Stomach (tissue), 9 donors: Measurements from ENCODE around the gene HSCB. TPM values are rescaled to one million over a fixed set of nuclear protein-coding genes. Genes with fewer than 3 reads are reported as not detected.
A peak's percentile ranks its signal among the peaks of the same experiment; 100 is the strongest.
"Not testable (repeated sequence)": the region's sequence is repeated elsewhere in the genome, so short reads cannot be mapped to it uniquely, and the experiment has no call there.

Source experiments
- DNase-seq, 2 donors: peaks; one replicate each; pipeline versions ENCODE4 v3.0.0 to v3.0.0-alpha.2; 2013 to 2019
- H3K27ac ChIP-seq, 5 donors: fragments of 200-600 bp in 4 of 5; sonication (generic) in 4 of 5; one replicate each; pipeline ENCODE4 v1.5.1; 2013 to 2019; ENCODE audit warnings: mild to moderate bottlenecking in 1 of 5, moderate library complexity in 1 of 5
- H3K27me3 ChIP-seq, 3 donors: fragments of 200-600 bp; sonication (generic); one replicate each; pipeline ENCODE4 v1.5.1; 2017 to 2019; ENCODE audit warnings: mixed run types in 1 of 3
- H3K36me3 ChIP-seq, 4 donors: fragments of 200-600 bp; sonication (generic); 1 replicate in 3 of 4; 2 replicates in 1 of 4; pipeline ENCODE4 v1.5.1; 2016 to 2019
- H3K4me1 ChIP-seq, 4 donors: fragments of 200-600 bp; sonication (generic); one replicate each; pipeline ENCODE4 v1.5.1; 2016 to 2019
- H3K4me3 ChIP-seq, 4 donors: fragments of 200-600 bp; sonication (generic) in 3 of 4; one replicate each; pipeline ENCODE4 v1.5.1; 2016 to 2019; ENCODE audit warnings: mild to moderate bottlenecking in 1 of 4
- H3K9me3 ChIP-seq, 4 donors: fragments of 200-600 bp; sonication (generic); one replicate each; pipeline ENCODE4 v1.5.1; 2016 to 2019
- EP300 ChIP-seq: sonication (generic); formaldehyde crosslinking; IDR thresholded peaks from one replicate; pipeline ENCODE4 v1.6.1; 2017; ENCODE audit warnings: antibody characterized with exemption
- POLR2A ChIP-seq, 4 donors: fragments of 450-650 bp; IDR thresholded peaks; one replicate each; pipeline ENCODE4 v1.6.1; 2016; ENCODE audit warnings: antibody characterized with exemption in 4 of 4, control low read depth in 2 of 4, mild to moderate bottlenecking in 1 of 4, moderate library complexity in 1 of 4
- POLR2AphosphoS5 ChIP-seq, 3 donors: sonication (generic); formaldehyde crosslinking; IDR thresholded peaks; one replicate each; pipeline ENCODE4 v1.6.1; 2016; ENCODE audit warnings: antibody characterized with exemption in 3 of 3
- WGBS, 5 donors: extraction: QIAGEN DNeasy Blood & Tissue Kit in 3 of 5; methylation state at CpG; one replicate each; pipeline versions ENCODE4 v1.1.5 to v1.1.7; 2013 to 2018; 5-methylcytosine and 5-hydroxymethylcytosine counted together
- intact Hi-C: fragments of 100-400 bp; cut with DNase I; formaldehyde crosslinking; loops from one replicate; pipeline ENCODE4 v1.15.1; 2023; ENCODE audit warnings: low total_unique reads
- polyA plus RNA-seq, 3 donors: library from polyadenylated mRNA; stranded (reverse); fragments of 200-250 nt; gene quantifications; one replicate each; pipeline ENCODE4 v1.2.3, GENCODE V29; 2013
- total RNA-seq, 5 donors: library from RNA; depleted of rRNA; stranded (reverse); fragments of >200 nt; gene quantifications; one replicate each; pipeline versions ENCODE4 v1.1.0 to v1.2.3, GENCODE V29; 2014 to 2016
- TF ChIP-seq, protein P1 (sequence below), 7 experiments: fragments of 450-650 bp in 4 of 7; fragments of 200-600 bp in 3 of 7; sonication (generic) in 3 of 7; IDR thresholded peaks; one replicate each; pipeline ENCODE4 v1.5.1; 2016 to 2019; ENCODE audit warnings: antibody characterized with exemption in 7 of 7, control low read depth in 2 of 7, mild to moderate bottlenecking in 1 of 7
- donor health status: healthy with polysubstance abuse.
- donor health status: Bipolar disorder and iron deficiency.
- donor health status: healthy.

Gene HSCB
- total and polyA plus RNA-seq, 8 donors: 4.0 to 39.7 (median 26.0) TPM; not detected in 1

DNA sequence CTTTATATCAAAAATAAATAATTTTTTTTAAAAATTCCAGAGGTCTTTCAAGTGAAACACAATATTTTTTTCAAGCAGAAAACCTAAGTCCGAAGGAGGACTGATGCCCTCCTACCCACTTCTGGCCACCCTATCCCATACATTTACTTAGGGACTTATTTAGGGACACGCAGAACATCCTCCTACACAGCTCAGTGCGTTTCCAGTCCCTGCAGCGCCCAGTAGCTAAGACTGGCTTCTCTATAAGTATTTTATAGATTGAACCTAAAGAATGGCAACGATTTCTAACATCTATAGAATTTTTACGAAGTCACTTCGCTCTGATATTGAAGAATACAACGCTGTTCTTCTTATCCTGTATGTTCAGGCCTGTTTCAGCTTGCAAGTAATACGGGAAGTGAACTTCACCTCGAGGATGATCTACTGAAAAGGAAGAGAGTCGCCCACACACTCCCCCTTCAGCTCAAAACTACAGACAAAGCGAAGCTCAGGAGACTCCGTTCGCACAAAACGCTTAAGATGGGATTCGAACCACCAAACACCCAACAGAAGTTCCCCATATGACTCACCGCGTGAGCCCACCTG is 547 bp upstream of the HSCB start:
- Histone ChIP-seq H3K27me3 (no peaks in the 10 kb centered on the region), H3K4me3 (peak overlapping the region; percentile 90 to 99 (median 94)), H3K9me3 (no peaks in the 10 kb centered on the region), H3K27ac (peak overlapping the region; percentile 17 to 100 (median 99)), H3K4me1 (peaks cover 5 to 38% (median 27%) of the 10 kb centered on the region in 4 donors), H3K36me3 (peaks cover 23 to 29% (median 27%) of the 10 kb centered on the region in 4 donors)
- no peak for DNase-seq
- TF ChIP-seq EP300 (no peak), POLR2AphosphoS5 (IDR thresholded peaks at IDR 0.05) (no peak)
- TF ChIP-seq, protein P1, sequence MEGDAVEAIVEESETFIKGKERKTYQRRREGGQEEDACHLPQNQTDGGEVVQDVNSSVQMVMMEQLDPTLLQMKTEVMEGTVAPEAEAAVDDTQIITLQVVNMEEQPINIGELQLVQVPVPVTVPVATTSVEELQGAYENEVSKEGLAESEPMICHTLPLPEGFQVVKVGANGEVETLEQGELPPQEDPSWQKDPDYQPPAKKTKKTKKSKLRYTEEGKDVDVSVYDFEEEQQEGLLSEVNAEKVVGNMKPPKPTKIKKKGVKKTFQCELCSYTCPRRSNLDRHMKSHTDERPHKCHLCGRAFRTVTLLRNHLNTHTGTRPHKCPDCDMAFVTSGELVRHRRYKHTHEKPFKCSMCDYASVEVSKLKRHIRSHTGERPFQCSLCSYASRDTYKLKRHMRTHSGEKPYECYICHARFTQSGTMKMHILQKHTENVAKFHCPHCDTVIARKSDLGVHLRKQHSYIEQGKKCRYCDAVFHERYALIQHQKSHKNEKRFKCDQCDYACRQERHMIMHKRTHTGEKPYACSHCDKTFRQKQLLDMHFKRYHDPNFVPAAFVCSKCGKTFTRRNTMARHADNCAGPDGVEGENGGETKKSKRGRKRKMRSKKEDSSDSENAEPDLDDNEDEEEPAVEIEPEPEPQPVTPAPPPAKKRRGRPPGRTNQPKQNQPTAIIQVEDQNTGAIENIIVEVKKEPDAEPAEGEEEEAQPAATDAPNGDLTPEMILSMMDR (IDR thresholded peaks at IDR 0.05): no peak
- 4 to 7% (median 6%) methylated on average over 18 of the region's 18 CpGs for WGBS, 5 donors
- intact Hi-C loops: no loop called here

DNA sequence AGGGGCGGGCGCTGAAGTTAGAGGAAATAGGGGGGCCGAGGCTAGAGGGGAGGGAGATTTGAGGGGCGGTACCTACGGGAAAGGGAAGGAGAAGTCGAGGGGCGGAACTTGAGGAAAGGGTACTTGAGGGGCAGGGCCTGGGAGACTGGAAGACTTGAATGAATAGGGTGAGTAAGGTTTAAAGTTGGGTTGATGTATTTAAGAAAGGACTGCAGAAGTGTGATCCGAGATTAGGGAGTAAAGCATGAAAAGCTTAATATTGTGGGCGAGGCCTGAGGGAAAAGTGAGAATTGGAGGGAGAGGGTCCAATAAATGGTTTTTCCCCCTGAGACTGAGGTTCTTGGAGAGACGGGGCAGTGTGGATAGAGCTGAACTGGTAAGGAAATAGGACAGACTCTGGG is 723 bp downstream of the HSCB start:
- no peak for TF ChIP-seq POLR2AphosphoS5 (IDR thresholded peaks at IDR 0.05)
- TF ChIP-seq, protein P1 (IDR thresholded peaks at IDR 0.05): no peak
- no peak for TF ChIP-seq EP300
- 0 to 3% (median 2%) methylated on average over 10 of the region's 10 CpGs for WGBS, 5 donors
- no peak for DNase-seq
- intact Hi-C loops: no loop called here
- Histone ChIP-seq H3K27ac (peak overlapping the region; percentile 95 to 100 (median 99)), H3K27me3 (no peaks in the 10 kb centered on the region), H3K4me3 (peak overlapping the region; percentile 90 to 99 (median 94)), H3K9me3 (no peaks in the 10 kb centered on the region), H3K4me1 (peaks cover 5 to 33% (median 27%) of the 10 kb centered on the region in 4 donors), H3K36me3 (peaks cover 36 to 42% (median 40%) of the 10 kb centered on the region in 4 donors)

DNA sequence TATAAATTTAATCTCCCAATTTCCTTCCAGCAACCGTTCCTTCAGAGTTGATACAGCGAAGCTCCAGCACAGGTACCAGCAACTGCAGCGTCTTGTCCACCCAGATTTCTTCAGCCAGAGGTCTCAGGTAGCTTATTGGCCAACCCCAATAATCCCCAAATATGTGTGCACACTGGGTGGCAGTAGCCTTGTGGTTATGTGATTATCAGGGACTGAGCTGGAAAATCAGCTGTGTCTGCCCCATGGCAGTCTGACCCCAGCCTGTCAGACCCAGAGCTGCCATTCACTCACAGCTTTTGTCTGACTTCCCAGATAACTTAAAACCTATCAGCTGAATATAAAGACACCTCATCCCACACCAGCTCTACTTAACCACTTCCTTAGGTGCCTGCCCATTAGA is 2.0 kb downstream of the HSCB start:
- H3K4me3 ChIP-seq: no peak overlapping the region
- no peaks in the 10 kb centered on the region for H3K9me3 ChIP-seq
- no peak overlapping the region for H3K27ac ChIP-seq
- peaks cover 5 to 25% (median 21%) of the 10 kb centered on the region in 4 donors for H3K4me1 ChIP-seq
- 81 to 91% (median 87%) methylated on average over 3 of the region's 3 CpGs for WGBS, 5 donors
- peaks cover 48 to 55% (median 52%) of the 10 kb centered on the region in 4 donors for H3K36me3 ChIP-seq
- no peak for DNase-seq
- H3K27me3 ChIP-seq: no peaks in the 10 kb centered on the region
- intact Hi-C loops: no loop called here
- TF ChIP-seq, protein P1 (IDR thresholded peaks at IDR 0.05): no peak
- no peak for TF ChIP-seq EP300
- TF ChIP-seq POLR2A (IDR thresholded peaks at IDR 0.05): no peak
- TF ChIP-seq POLR2AphosphoS5 (IDR thresholded peaks at IDR 0.05): no peak

DNA sequence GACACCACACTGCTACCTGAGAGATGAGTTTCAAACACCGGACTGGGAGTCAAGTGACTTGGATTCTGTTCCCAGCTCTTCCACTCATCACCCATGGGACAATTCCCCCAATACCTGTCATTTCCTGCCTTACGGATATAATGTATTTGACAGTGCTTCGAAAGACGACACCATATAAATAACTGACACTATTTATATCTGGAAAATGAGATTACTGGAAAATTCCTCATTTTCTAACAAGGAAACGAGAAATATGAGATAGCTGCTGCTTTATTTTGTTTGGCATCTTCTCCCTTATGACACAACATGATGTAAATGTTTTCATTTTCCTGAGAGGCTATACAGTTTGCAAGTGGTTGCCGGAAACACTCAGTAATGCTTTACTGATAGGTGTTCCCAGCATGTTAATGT is 8.6 kb downstream of the HSCB start:
- no peak for TF ChIP-seq POLR2AphosphoS5 (IDR thresholded peaks at IDR 0.05)
- TF ChIP-seq, protein P1 (IDR thresholded peaks at IDR 0.05): no peak
- no peak for TF ChIP-seq EP300
- no peak for TF ChIP-seq POLR2A (IDR thresholded peaks at IDR 0.05)
- intact Hi-C loops: no loop called here
- WGBS, 5 donors: 75 to 88% (median 80%) methylated on average over 6 of the region's 6 CpGs
- Histone ChIP-seq H3K27me3 (no peaks in the 10 kb centered on the region), H3K4me1 (no peaks in the 10 kb centered on the region), H3K4me3 (no peak overlapping the region), H3K36me3 (peaks cover 34 to 70% (median 58%) of the 10 kb centered on the region in 4 donors), H3K27ac (no peak overlapping the region), H3K9me3 (no peaks in the 10 kb centered on the region)
- peak in 1 of 2 donors; percentile 27 for DNase-seq

DNA sequence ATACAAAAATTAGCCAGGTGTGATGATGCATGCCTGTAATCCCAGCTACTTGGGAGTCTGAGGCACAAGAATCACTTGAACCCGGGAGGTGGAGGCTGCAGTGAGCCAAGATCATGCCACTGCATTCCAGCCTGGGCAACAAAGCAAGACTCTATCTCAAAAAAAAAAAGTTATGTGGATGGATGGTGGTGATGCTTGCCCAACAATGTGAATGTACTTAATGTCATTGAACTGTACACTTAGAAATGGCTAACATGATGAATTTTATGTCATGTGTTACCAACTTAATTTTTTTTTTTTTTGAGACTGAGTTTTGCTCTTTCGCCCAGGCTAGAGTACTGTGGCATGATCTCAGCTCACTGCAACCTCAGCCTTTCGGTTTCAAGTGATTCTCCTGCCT is 12.7 kb downstream of the HSCB start:
- 95 to 97% (median 96%) methylated on average over 3 of the region's 3 CpGs for WGBS, 5 donors

More for the DNA sequence above, 12.7 kb downstream of the HSCB start:
- H3K27me3 ChIP-seq, DNase-seq, H3K27ac ChIP-seq, H3K9me3 ChIP-seq, intact Hi-C loops, H3K4me1 ChIP-seq, H3K4me3 ChIP-seq: not testable (repeated sequence)
- peaks cover 0 to 29% (median 27%) of the 10 kb centered on the region in 4 donors for H3K36me3 ChIP-seq
